CD8-positive, alpha-beta memory T cell (primary cell): ENCODE results near the gene PRODH. TPM values are rescaled to one million over a fixed set of nuclear protein-coding genes. Genes with fewer than 3 reads are reported as not detected.
"Not testable (repeated sequence)": the region's sequence is repeated elsewhere in the genome, so short reads cannot be mapped to it uniquely, and the experiment has no call there.

Source experiments
- CTCF ChIA-PET: fragments of 350-600 bp; sonication (Branson Sonifier 250); formaldehyde crosslinking; loops from one replicate; lab custom pipeline; 2021; ENCODE audit warnings: antibody characterized with exemption; lab: Charles Lee
- POLR2A ChIA-PET: fragments of 350-600 bp; sonication (Branson Sonifier 250); formaldehyde crosslinking; loops from one replicate; lab custom pipeline; 2021; ENCODE audit warnings: antibody characterized with exemption; lab: Charles Lee
- DNase-seq, 5 donors: peaks; one replicate each; pipeline versions ENCODE4 v3.0.0 to v3.0.0-alpha.2; 2020 to 2022; ENCODE audit warnings: mixed read lengths in 1 of 5
- H3K27ac ChIP-seq: one replicate; pipeline ENCODE4 v1.7.0; 2013; ENCODE audit warnings: low read depth, mild to moderate bottlenecking, low read length, moderate library complexity
- H3K27me3 ChIP-seq: 2 replicates; pipeline ENCODE4 v1.7.0; 2013; ENCODE audit warnings: low read length, mild to moderate bottlenecking; ENCODE audit not compliant: insufficient read depth, poor library complexity, severe bottlenecking
- H3K36me3 ChIP-seq: 2 replicates; pipeline ENCODE4 v1.7.0; 2013; ENCODE audit warnings: mild to moderate bottlenecking, low read length, moderate library complexity; ENCODE audit not compliant: insufficient read depth
- H3K4me1 ChIP-seq: 2 replicates; pipeline ENCODE4 v1.7.0; 2013; ENCODE audit warnings: mild to moderate bottlenecking, low read length, moderate library complexity; ENCODE audit not compliant: insufficient read depth
- H3K4me3 ChIP-seq: 2 replicates; pipeline ENCODE4 v1.7.0; 2013; ENCODE audit warnings: mild to moderate bottlenecking, low read length
- H3K9me3 ChIP-seq: 2 replicates; pipeline ENCODE4 v1.7.0; 2013; ENCODE audit warnings: mild to moderate bottlenecking, low read length
- H3K27ac Mint-ChIP-seq, 8 donors: one replicate each; pipeline ENCODE4 v1.8.0; 2020 to 2021; ENCODE audit warnings: mixed read lengths in 8 of 8, mild to moderate bottlenecking in 6 of 8, inconsistent platforms in 3 of 8, moderate library complexity in 3 of 8
- H3K27me3 Mint-ChIP-seq, 2 donors: one replicate each; pipeline ENCODE4 v1.8.0; 2020 to 2021; ENCODE audit warnings: mixed read lengths in 2 of 2, mild to moderate bottlenecking in 1 of 2, moderate library complexity in 1 of 2
- H3K36me3 Mint-ChIP-seq, 3 donors: one replicate each; pipeline ENCODE4 v1.8.0; 2020 to 2021; ENCODE audit warnings: mixed read lengths in 3 of 3, inconsistent platforms in 1 of 3, mild to moderate bottlenecking in 1 of 3
- H3K4me1 Mint-ChIP-seq, 3 donors: one replicate each; pipeline ENCODE4 v1.8.0; 2020 to 2021; ENCODE audit warnings: mixed read lengths in 3 of 3, inconsistent platforms in 1 of 3, mild to moderate bottlenecking in 1 of 3
- H3K4me3 Mint-ChIP-seq, 7 donors: one replicate each; pipeline ENCODE4 v1.8.0; 2020 to 2021; ENCODE audit warnings: mixed read lengths in 7 of 7, mild to moderate bottlenecking in 6 of 7, moderate library complexity in 4 of 7, inconsistent platforms in 2 of 7
- H3K9me3 Mint-ChIP-seq, 5 donors: one replicate each; pipeline ENCODE4 v1.8.0; 2020 to 2022; ENCODE audit warnings: mixed read lengths in 5 of 5, mild to moderate bottlenecking in 3 of 5, moderate library complexity in 2 of 5, inconsistent platforms in 1 of 5
- polyA plus RNA-seq: library from polyadenylated mRNA; unstranded; fragments of 300-500 nt; fragmentation: Illumina TruSeq; gene quantifications from one replicate; pipeline ENCODE4 v1.2.3, GENCODE V29; 2021
- total RNA-seq, 2 experiments: library from RNA; stranded (reverse); gene quantifications; one replicate each; pipeline ENCODE4 v1.2.3, GENCODE V29; 2021

PRODH gene
- total and polyA plus RNA-seq, 3 experiments from 2014 or later = 0.05 to 0.46 (median 0.24) TPM

DNA sequence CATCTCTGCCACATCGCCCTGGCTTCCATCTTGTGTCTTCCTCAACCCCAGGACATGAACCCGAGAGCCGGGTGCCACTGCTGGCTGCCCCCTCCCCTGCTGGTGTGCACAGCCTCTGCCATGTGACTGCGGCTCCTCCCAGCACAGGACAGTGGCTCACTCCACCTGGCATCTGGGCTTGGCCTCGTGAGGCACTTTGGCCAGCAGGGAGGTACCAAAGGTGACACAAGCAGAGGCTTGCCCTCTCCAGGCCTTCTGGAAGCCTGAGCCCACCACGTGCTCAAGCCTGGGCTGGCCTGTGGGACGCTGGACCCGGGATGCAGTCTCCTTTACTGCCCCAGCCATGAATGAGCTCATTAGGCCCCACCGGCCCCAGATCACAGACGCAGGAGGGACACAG lies 21.5 kb downstream of the PRODH start:
- H3K4me1 ChIP-seq, H3K4me3 Mint-ChIP-seq, POLR2A ChIA-PET, H3K27ac ChIP-seq, CTCF ChIA-PET, H3K9me3 ChIP-seq, H3K4me1 Mint-ChIP-seq, H3K27ac Mint-ChIP-seq, H3K36me3 Mint-ChIP-seq, H3K27me3 Mint-ChIP-seq, H3K4me3 ChIP-seq, H3K36me3 ChIP-seq, H3K9me3 Mint-ChIP-seq, H3K27me3 ChIP-seq, DNase-seq: not testable (repeated sequence)

DNA sequence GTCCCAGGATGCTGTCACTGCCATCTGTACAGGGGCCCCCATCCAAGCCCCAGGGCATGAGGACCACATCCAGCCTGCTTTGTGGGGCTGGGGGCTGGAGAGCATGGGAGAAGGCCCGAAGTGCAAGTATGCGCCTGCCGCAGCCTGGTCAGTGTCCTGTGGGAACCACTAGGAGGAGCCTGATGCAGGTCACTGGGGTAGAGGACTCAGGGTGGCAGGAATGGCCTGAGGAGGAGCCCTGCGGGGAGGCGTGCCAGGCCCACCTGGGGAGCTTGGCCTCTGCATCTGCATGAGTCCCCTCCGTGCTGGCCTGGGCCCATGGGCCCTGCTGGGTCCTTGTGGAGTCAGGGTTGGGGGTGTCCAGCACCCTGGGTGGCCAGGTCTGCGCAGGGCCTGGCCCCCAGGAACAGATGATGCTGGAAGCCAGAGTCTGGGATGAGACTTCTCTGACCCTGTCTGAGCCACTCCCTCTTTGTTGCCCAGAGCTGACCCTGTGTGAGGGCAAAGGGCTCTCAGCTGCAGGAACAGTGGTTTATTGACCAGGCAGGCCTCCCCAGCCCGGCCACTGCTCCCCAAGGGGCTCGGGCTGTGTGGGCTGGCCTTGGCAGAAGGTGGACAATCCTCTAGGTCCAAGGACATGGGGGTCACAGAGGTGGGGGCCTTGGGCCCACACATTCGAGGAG lies 23.7 kb downstream of the PRODH start:
- DNase-seq, H3K4me1 Mint-ChIP-seq, H3K27me3 ChIP-seq, H3K9me3 ChIP-seq, H3K4me1 ChIP-seq, H3K27ac Mint-ChIP-seq, POLR2A ChIA-PET, H3K36me3 ChIP-seq, H3K4me3 ChIP-seq, H3K27me3 Mint-ChIP-seq, H3K4me3 Mint-ChIP-seq, H3K27ac ChIP-seq, H3K9me3 Mint-ChIP-seq, CTCF ChIA-PET, H3K36me3 Mint-ChIP-seq: not testable (repeated sequence)

DNA sequence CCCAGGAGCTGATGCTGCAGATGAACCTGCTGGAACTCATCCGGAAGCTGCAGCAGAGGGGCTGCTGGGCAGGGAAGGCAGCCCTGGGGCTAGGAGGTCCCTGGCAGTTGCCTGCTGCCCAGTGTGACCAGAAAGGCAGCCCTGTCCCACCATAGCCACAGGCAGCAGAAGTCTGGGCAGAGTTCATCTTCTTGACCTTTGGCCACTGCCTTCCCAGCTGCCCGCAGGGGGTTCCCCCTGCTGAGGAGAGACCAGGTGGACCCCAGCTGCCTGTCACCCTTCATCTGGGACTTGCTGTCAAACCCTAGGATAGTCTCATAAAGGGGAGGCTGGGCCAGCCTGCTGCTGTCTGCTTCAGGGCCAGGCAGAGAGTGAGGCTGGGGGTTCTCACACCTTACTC lies 24.6 kb downstream of the PRODH start:
- H3K4me1 Mint-ChIP-seq, H3K4me3 ChIP-seq, H3K27me3 Mint-ChIP-seq, H3K36me3 Mint-ChIP-seq, H3K27me3 ChIP-seq, H3K9me3 Mint-ChIP-seq, H3K27ac Mint-ChIP-seq, H3K4me3 Mint-ChIP-seq, CTCF ChIA-PET, H3K4me1 ChIP-seq, POLR2A ChIA-PET, H3K9me3 ChIP-seq, H3K27ac ChIP-seq, H3K36me3 ChIP-seq, DNase-seq: not testable (repeated sequence)

DNA sequence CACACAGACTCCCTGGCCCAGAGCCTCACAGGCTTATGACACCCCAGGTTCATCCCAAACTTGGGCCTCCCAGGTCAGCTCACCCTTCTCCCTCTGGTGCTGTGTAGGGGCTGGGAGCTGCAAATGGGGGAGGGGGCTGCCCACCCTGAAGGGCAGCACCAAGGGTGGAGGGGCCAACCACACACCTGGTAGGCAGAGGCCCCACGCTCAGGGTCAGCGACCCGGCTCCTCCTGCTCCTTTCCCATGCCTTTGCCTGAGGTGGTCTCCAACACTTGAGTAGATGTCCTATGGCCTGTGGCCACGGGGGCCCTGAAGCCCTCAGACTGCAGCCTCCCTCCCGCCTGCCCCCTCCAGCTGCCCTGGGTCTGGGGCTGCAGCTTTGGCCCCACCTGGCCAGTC lies 26.5 kb downstream of the PRODH start:
- Histone ChIP-seq H3K27ac (no peak overlapping the region), H3K36me3 (no peaks in the 10 kb centered on the region), H3K4me1 (no peaks in the 10 kb centered on the region), H3K9me3 (no peaks in the 10 kb centered on the region), H3K27me3 (no peaks in the 10 kb centered on the region), H3K4me3 (no peak overlapping the region)
- Mint-ChIP-seq H3K36me3 (no peaks in the 10 kb centered on the region), H3K27ac (no peak overlapping the region), H3K4me1 (no peaks in the 10 kb centered on the region), H3K4me3 (no peak overlapping the region), H3K9me3 (no peaks in the 10 kb centered on the region), H3K27me3 (no peaks in the 10 kb centered on the region)
- POLR2A ChIA-PET = no interaction called here
- no peak for DNase-seq
- CTCF ChIA-PET = no interaction called here

DNA sequence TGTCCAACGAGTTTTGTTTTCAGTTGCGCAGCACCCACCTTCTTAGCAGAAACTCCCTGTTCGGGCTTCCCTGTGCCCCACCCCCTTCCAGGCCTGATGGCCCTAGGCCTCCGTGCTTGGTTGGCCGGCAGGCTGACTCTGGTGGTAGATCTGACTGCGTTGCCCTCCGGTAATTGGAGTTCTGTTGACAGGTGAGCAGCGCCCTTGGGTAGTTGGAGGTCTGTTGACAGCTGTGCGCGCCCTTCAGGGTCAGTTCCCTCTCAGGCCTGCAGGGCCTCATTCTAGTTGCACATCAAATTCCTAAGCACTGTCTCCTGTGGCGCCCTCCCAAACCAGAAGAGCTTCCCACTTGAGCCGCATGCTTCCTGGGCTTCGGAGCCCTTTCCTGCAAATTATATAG lies 29.2 kb downstream of the PRODH start:
- no peaks in the 10 kb centered on the region for H3K4me1 ChIP-seq
- no peaks in the 10 kb centered on the region for H3K27me3 ChIP-seq
- no peaks in the 10 kb centered on the region for H3K36me3 ChIP-seq
- H3K4me1 Mint-ChIP-seq = no peaks in the 10 kb centered on the region
- H3K36me3 Mint-ChIP-seq = no peaks in the 10 kb centered on the region
- H3K27ac ChIP-seq = no peak overlapping the region
- H3K27ac Mint-ChIP-seq = no peak overlapping the region
- DNase-seq = peak in 1 of 5 donors; percentile 48
- H3K9me3 ChIP-seq = no peaks in the 10 kb centered on the region
- H3K27me3 Mint-ChIP-seq = no peaks in the 10 kb centered on the region
- ChIA-PET CTCF (no interaction called here), POLR2A (no interaction called here)
- H3K9me3 Mint-ChIP-seq = no peaks in the 10 kb centered on the region
- H3K4me3 ChIP-seq = no peak overlapping the region
- H3K4me3 Mint-ChIP-seq = no peak overlapping the region

DNA sequence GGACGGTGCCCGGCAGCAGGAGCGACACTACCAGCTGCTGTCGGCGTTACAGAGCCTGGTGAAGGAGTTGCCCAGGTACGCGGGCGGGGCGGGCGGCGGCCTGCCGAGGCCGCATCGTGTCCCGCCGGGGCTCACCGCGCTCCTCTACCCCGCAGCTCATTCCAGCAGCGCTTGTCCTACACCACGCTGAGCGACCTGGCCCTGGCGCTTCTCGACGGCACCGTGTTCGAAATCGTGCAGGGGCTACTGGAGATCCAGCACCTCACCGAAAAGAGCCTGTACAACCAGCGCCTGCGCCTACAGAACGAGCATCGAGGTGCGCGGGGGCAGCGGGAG lies 29.7 kb downstream of the PRODH start:
- H3K4me3 ChIP-seq, CTCF ChIA-PET, H3K36me3 ChIP-seq, H3K27me3 Mint-ChIP-seq, DNase-seq, H3K36me3 Mint-ChIP-seq, H3K9me3 ChIP-seq, H3K4me1 Mint-ChIP-seq, H3K27ac ChIP-seq, H3K27me3 ChIP-seq, H3K4me3 Mint-ChIP-seq, H3K27ac Mint-ChIP-seq, H3K9me3 Mint-ChIP-seq, H3K4me1 ChIP-seq: not testable (repeated sequence)
- POLR2A ChIA-PET = interaction anchor here (1.2 kb wide), 1 partner anchor 572 kb away, joined by 3 read pairs; the partner anchor contains the start of gene UFD1

DNA sequence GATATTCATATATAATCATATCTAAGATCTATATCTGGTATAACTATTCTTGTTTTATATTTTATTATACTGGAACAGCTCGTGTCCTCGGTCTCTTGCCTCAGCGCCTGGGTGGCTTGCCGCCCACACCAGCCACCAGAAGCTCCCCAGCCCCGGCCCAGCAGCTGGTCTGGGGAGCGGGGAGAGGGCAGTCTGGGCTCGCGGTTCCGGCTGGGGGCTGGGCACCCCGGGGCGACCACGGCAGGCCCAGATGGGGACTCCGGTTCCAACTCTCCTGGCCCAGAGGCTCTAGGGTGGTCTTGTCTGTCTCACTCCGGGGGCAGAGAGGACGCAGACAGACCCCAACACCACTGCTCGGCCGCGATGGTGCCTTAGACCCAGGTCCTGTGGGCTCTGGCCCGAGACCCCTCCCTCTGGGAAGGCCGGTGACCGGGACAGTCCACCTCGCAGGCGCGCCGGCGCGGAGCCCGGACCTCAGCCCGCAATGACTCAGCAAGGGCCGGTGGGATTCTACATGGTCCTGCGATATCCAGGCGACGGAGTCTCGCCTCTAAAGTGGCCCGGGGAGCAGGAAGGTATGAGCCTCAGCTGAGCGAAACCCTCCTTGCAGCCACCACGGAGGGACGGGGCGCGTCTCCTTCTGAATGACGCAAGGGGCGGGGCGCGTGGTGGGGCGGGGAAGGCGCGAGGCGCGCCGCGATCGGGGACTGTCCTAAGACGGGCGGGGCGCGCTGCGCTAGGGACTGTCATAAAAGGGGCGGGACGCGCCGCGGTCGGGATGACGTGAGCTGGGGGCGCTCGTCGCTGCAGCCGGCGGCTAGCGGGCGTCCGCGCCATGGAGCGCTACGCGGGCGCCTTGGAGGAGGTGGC lies 30.3 kb downstream of the PRODH start, which contains the start of gene DGCR6:
TSS of gene DGCR6 (plus strand) at position 781 of the 870 bp plus-strand sequence. CDS start at position 836, 55 bp downstream.
- no peak within 1 kb of the TSS for H3K27ac ChIP-seq
- H3K9me3 ChIP-seq = no peaks in the 10 kb centered on the region
- CTCF ChIA-PET = interaction anchor here (0.6 kb wide), 1 partner anchor 46 kb away, joined by 3 read pairs; no protein-coding TSS in a partner anchor
- Mint-ChIP-seq H3K9me3 (no peaks in the 10 kb centered on the region), H3K27ac (no peak within 1 kb of the TSS), H3K27me3 (no peaks in the 10 kb centered on the region), H3K4me1 (no peaks in the 10 kb centered on the region), H3K36me3 (no peaks in the 10 kb centered on the region), H3K4me3 (no peak within 1 kb of the TSS)
- H3K4me3 ChIP-seq = no peak within 1 kb of the TSS
- POLR2A ChIA-PET = interaction anchor here (1.2 kb wide), 1 partner anchor 573 kb away, joined by 3 read pairs; the partner anchor contains the start of gene UFD1
- no peaks in the 10 kb centered on the region for H3K4me1 ChIP-seq
- no peak for DNase-seq
- H3K27me3 ChIP-seq = no peaks in the 10 kb centered on the region
- no peaks in the 10 kb centered on the region for H3K36me3 ChIP-seq

DNA sequence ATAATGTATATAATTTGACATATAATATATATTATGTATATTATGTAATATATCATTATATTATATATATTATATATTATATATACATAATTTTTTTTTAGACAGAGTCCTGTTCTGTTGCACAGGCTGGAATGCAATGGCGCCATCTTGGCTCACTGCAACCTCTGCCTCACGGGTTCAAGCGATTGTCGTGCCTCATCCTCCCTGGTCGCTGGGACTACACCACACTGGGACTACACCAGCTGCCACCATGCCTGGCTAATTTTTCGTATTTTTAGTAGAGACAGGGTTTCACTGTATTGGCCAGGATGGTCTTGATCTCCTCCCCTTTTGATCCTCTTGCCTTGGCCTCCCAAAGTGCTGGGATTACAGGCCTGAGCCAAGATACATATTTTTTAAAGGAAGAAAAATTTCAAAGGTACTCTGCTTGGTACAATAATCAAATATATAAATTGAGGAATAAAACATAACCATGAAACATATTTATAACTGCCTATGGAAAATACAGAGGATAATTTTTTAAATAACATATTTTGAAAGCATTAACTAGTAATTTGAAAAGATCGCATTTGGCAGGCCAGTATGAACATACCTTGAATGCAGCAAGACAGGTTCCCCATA lies 39.9 kb downstream of the PRODH start:
- H3K36me3 ChIP-seq, H3K9me3 ChIP-seq, H3K4me1 Mint-ChIP-seq, H3K4me3 ChIP-seq, H3K36me3 Mint-ChIP-seq, H3K4me1 ChIP-seq, H3K27me3 Mint-ChIP-seq, H3K27ac ChIP-seq, H3K27me3 ChIP-seq, POLR2A ChIA-PET, H3K27ac Mint-ChIP-seq, CTCF ChIA-PET, H3K9me3 Mint-ChIP-seq, H3K4me3 Mint-ChIP-seq: not testable (repeated sequence)
- peak in 1 of 5 donors; percentile 53 for DNase-seq
